H1 (cell line): ENCODE results near the gene HOXC5. TPM values are rescaled to one million over a fixed set of nuclear protein-coding genes. Genes with fewer than 3 reads are reported as not detected.

ENCODE experiments used
- CTCF ChIA-PET: fragments of 300-600 bp; sonication (Branson Sonifier 250); formaldehyde crosslinking; loops from one replicate; lab custom pipeline; 2021; ENCODE audit not compliant: partially characterized antibody; lab: Charles Lee
- POLR2A ChIA-PET: fragments of 300-600 bp; sonication (Branson Sonifier 250); formaldehyde crosslinking; loops from one replicate; lab custom pipeline; 2021; ENCODE audit warnings: inconsistent platforms; ENCODE audit not compliant: partially characterized antibody; lab: Charles Lee
- DNase-seq, 2 experiments: peaks; one replicate each; pipeline versions ENCODE4 v3.0.0 to v3.0.0-alpha.2; 2010 to 2022; ENCODE audit warnings: low spot score in 2 of 2, low read depth in 1 of 2, mixed read lengths in 1 of 2
- FAIRE-seq: peaks from 2 replicates; lab custom pipeline; 2011; peaks lifted over from hg19 to GRCh38; lab: Jason Lieb, UNC
- H2AFZ ChIP-seq: 2 replicates; pipeline ENCODE4 v1.8.1; 2012; ENCODE audit warnings: low read length, inconsistent platforms
- H2AK5ac ChIP-seq: 2 replicates; pipeline ENCODE4 v1.6.1; 2013; ENCODE audit warnings: low read depth, low read length
- H2BK120ac ChIP-seq: replicated peaks from 2 replicates; pipeline ENCODE3; 2013; ENCODE audit warnings: low read depth, low read length, inconsistent platforms
- H2BK12ac ChIP-seq: 2 replicates; pipeline ENCODE4 v1.6.1; 2013; ENCODE audit warnings: low read depth, low read length
- H2BK15ac ChIP-seq: 2 replicates; pipeline ENCODE4 v1.6.1; 2013; ENCODE audit warnings: low read length
- H2BK20ac ChIP-seq: 2 replicates; pipeline ENCODE4 v1.6.1; 2013; ENCODE audit warnings: low read length
- H2BK5ac ChIP-seq: 2 replicates; pipeline ENCODE4 v1.6.1; 2013; ENCODE audit warnings: low read depth, low read length
- H3K14ac ChIP-seq: 2 replicates; pipeline ENCODE4 v1.6.1; 2013; ENCODE audit warnings: inconsistent platforms; ENCODE audit not compliant: insufficient read length
- H3K18ac ChIP-seq: 2 replicates; pipeline ENCODE4 v1.6.1; 2013; ENCODE audit warnings: low read length; ENCODE audit errors: extremely low read depth
- H3K23ac ChIP-seq: 2 replicates; pipeline ENCODE4 v1.6.1; 2013; ENCODE audit warnings: inconsistent platforms; ENCODE audit not compliant: insufficient read length
- H3K23me2 ChIP-seq: 2 replicates; pipeline ENCODE4 v1.6.1; 2013; ENCODE audit warnings: low read depth, low read length
- H3K27ac ChIP-seq: 2 replicates; pipeline ENCODE4 v1.6.1; 2011; ENCODE audit warnings: low read depth, low read length, inconsistent platforms
- H3K27me3 ChIP-seq, 4 experiments: replicated peaks in 1 of 4; 1 replicate in 1 of 4; 2 replicates in 3 of 4; pipeline versions ENCODE4 v1.6.1 to v1.8.1; 2011 to 2013; ENCODE audit warnings: low read length in 3 of 4, mild to moderate bottlenecking in 3 of 4, inconsistent platforms in 2 of 4, mixed read lengths in 2 of 4, moderate library complexity in 1 of 4; ENCODE audit not compliant: control insufficient read depth in 3 of 4, insufficient read depth in 3 of 4; ENCODE audit errors: extremely low read depth in 1 of 4
- H3K36me3 ChIP-seq, 4 experiments: 2 replicates each; pipeline versions ENCODE4 v1.6.1 to v1.8.1; 2011 to 2013; ENCODE audit warnings: mild to moderate bottlenecking in 4 of 4, low read length in 3 of 4, moderate library complexity in 2 of 4, control low read depth in 1 of 4, inconsistent platforms in 1 of 4; ENCODE audit not compliant: insufficient read depth in 4 of 4, control insufficient read depth in 2 of 4
- H3K4ac ChIP-seq: replicated peaks from 2 replicates; pipeline ENCODE3; 2013; ENCODE audit warnings: low read length, low read depth, mixed read lengths, inconsistent platforms; ENCODE audit not compliant: insufficient read length
- H3K4me1 ChIP-seq, 4 experiments: replicated peaks in 1 of 4; 1 replicate in 1 of 4; 2 replicates in 3 of 4; pipeline versions ENCODE4 v1.6.1 to v1.8.1; 2011 to 2013; ENCODE audit warnings: low read length in 3 of 4, inconsistent platforms in 2 of 4, mixed read lengths in 1 of 4; ENCODE audit not compliant: insufficient read depth in 4 of 4, control insufficient read depth in 3 of 4
- H3K4me2 ChIP-seq, 2 experiments: 2 replicates each; pipeline versions ENCODE4 v1.6.1 to v1.8.1; 2011 to 2013; ENCODE audit warnings: low read depth in 2 of 2, low read length in 2 of 2, control low read depth in 1 of 2, inconsistent platforms in 1 of 2, mild to moderate bottlenecking in 1 of 2; ENCODE audit not compliant: insufficient read depth in 1 of 2
- H3K4me3 ChIP-seq, 4 experiments: fragments of 200-600, 300-600 bp in 1 of 4; sonication (generic), shearing (Covaris generic), sonication (Bioruptor Twin) in 1 of 4; 2 replicates each; pipeline versions ENCODE4 v1.5.1 to v1.8.1; 2011 to 2016; ENCODE audit warnings: low read length in 4 of 4, low read depth in 3 of 4, control low read depth in 2 of 4, inconsistent platforms in 2 of 4, mild to moderate bottlenecking in 2 of 4, mixed read lengths in 1 of 4, moderate library complexity in 1 of 4; ENCODE audit not compliant: insufficient read depth in 2 of 4; ENCODE audit errors: extremely low read depth in 1 of 4
- H3K56ac ChIP-seq: replicated peaks from 2 replicates; pipeline ENCODE3; 2013; ENCODE audit warnings: low read depth, mild to moderate bottlenecking, mixed read lengths, low read length, inconsistent platforms; ENCODE audit not compliant: insufficient read length
- H3K79me1 ChIP-seq: 2 replicates; pipeline ENCODE4 v1.6.1; 2013; ENCODE audit warnings: low read depth, low read length, control low read depth
- H3K79me2 ChIP-seq, 2 experiments: 2 replicates each; pipeline versions ENCODE4 v1.6.1 to v1.8.1; 2012 to 2013; ENCODE audit warnings: low read length in 2 of 2, mild to moderate bottlenecking in 2 of 2, inconsistent platforms in 1 of 2; ENCODE audit not compliant: insufficient read depth in 2 of 2, control insufficient read depth in 1 of 2
- H3K9ac ChIP-seq, 4 experiments: replicated peaks in 1 of 4; 1 replicate in 1 of 4; 2 replicates in 3 of 4; pipeline versions ENCODE4 v1.6.1 to v1.8.1; 2011 to 2013; ENCODE audit warnings: low read depth in 3 of 4, low read length in 3 of 4, control low read depth in 2 of 4, mild to moderate bottlenecking in 2 of 4, moderate library complexity in 2 of 4, inconsistent platforms in 1 of 4; ENCODE audit errors: extremely low read depth in 1 of 4
- H3K9me3 ChIP-seq, 2 experiments: 2 replicates each; pipeline versions ENCODE4 v1.6.1 to v1.8.1; 2012 to 2013; ENCODE audit warnings: mild to moderate bottlenecking in 2 of 2, moderate library complexity in 2 of 2, control low read depth in 1 of 2, inconsistent platforms in 1 of 2, low read depth in 1 of 2, low read length in 1 of 2, mixed read lengths in 1 of 2; ENCODE audit not compliant: insufficient read depth in 2 of 2
- H4K20me1 ChIP-seq, 2 experiments: replicated peaks in 1 of 2; 2 replicates each; pipeline versions ENCODE3 to v1.8.1; 2011 to 2013; ENCODE audit warnings: inconsistent platforms in 2 of 2, low read length in 2 of 2, mild to moderate bottlenecking in 1 of 2; ENCODE audit not compliant: insufficient read depth in 2 of 2, control insufficient read depth in 1 of 2
- H4K5ac ChIP-seq: 2 replicates; pipeline ENCODE4 v1.6.1; 2013; ENCODE audit warnings: low read length, low read depth, mixed read lengths, inconsistent platforms; ENCODE audit not compliant: insufficient read length
- H4K8ac ChIP-seq: 2 replicates; pipeline ENCODE4 v1.8.0; 2013; ENCODE audit warnings: mild to moderate bottlenecking, moderate library complexity, low read length, inconsistent platforms; ENCODE audit not compliant: insufficient read depth; ENCODE audit errors: extremely low read depth
- H4K91ac ChIP-seq: replicated peaks from 2 replicates; pipeline ENCODE3; 2013; ENCODE audit warnings: low read length, mixed read lengths, inconsistent platforms; ENCODE audit not compliant: insufficient read length
- TCF12 ChIP-seq: IDR thresholded peaks from 2 replicates; pipeline ENCODE4 v1.6.1; 2011; ENCODE audit warnings: low read depth, mild to moderate bottlenecking, low read length
- WGBS, 2 experiments: shearing (Covaris generic) in 1 of 2; methylation state at CpG; one replicate each; pipeline versions ENCODE4 v1.1.6 to v1.1.7; 2013 to 2015; ENCODE audit warnings: low lambda C conversion rate in 2 of 2, mixed read lengths in 2 of 2, inconsistent platforms in 1 of 2, low coverage in 1 of 2, missing lambda C conversion rate in 1 of 2; ENCODE audit not compliant: insufficient replicate concordance in 2 of 2, insufficient coverage in 1 of 2, insufficient read length in 1 of 2; ENCODE audit errors: extremely low coverage in 1 of 2, missing lambda C conversion rate in 1 of 2; 5-methylcytosine and 5-hydroxymethylcytosine counted together
- polyA plus RNA-seq, 7 experiments: library from polyadenylated mRNA; depleted of rRNA in 3 of 7; stranded (reverse) in 5 of 7; unstranded in 2 of 7; fragments of >200 nt in 5 of 7; fragments of 200-250 nt in 2 of 7; gene quantifications; 1 replicate in 5 of 7; 2 replicates in 1 of 7; 4 replicates in 1 of 7; pipeline versions ENCODE4 v1.2.1 to v1.2.3, GENCODE V29; 2011 to 2013; ENCODE audit warnings: missing spikeins in 2 of 7, mixed read lengths in 2 of 7
- total RNA-seq: library from RNA; stranded (reverse); fragmentation: NEBNext Ultra II Directional; extraction: Animal tissue kit (Norgen Biotek cat#: 25700); gene quantifications from 2 replicates; pipeline ENCODE4 v1.2.1, GENCODE V29; 2021

HOXC5 gene
- total and polyA plus RNA-seq, 2 of the 8 experiments (the other 6 are each of a cell fraction or from before 2014, with no cell fraction given): not detected

- Histone ChIP-seq H3K36me3 (peaks cover 0 to 10% (median 0%) of the 10 kb centered on the region in 4 experiments; a peak in 1 of 8 replicates), H2AK5ac (no peak overlapping the region), H3K23ac (no peak overlapping the region), H3K4me3 (no peak overlapping the region), H3K18ac (no peak overlapping the region), H3K9me3 (peaks cover 0 to 9% of the 10 kb centered on the region in 2 experiments; a peak in 1 of 4 replicates), H2BK5ac (no peak overlapping the region), H4K5ac (no peak overlapping the region), H3K56ac (no peak overlapping the region), H2BK120ac (no peak overlapping the region), H2BK15ac (no peak overlapping the region), H4K8ac (no peak overlapping the region), H3K4me2 (no peak overlapping the region), H3K79me2 (no peaks in the 10 kb centered on the region), H2BK12ac (no peak overlapping the region), H3K23me2 (no peaks in the 10 kb centered on the region), H4K91ac (no peak overlapping the region), H3K9ac (no peak overlapping the region), H2BK20ac (no peak overlapping the region), H3K79me1 (no peaks in the 10 kb centered on the region), H2AFZ (no peak overlapping the region), H3K14ac (no peak overlapping the region), H4K20me1 (peaks cover 16 to 40% of the 10 kb centered on the region in 2 experiments), H3K4ac (no peak overlapping the region), H3K27me3 (peaks cover 95 to 99% (median 97%) of the 10 kb centered on the region in 4 experiments), H3K27ac (no peak overlapping the region), H3K4me1 (peaks cover 0 to 6% (median 3%) of the 10 kb centered on the region in 4 experiments; a peak in 3 of 7 replicates)
- no peak for TF ChIP-seq TCF12
- DNase-seq (no peak), FAIRE-seq (no peak)
- ChIA-PET POLR2A (interaction anchor here (1.2 to 1.4 kb wide), 3 partner anchors 10 to 16 kb away, joined by 3 to 4 read pairs (median 3); partner anchors contain the start of gene HOXC11), CTCF (interaction anchor here (0.5 to 5.8 kb wide), 27 partner anchors 8 to 471 kb away, joined by 3 to 91 read pairs (median 4); partner anchors contain the start of genes HOXC11, HOXC12, HOXC13 and HOXC5)
- WGBS, 2 experiments: 5% methylated on average over 5 of the region's 5 CpGs; no CpG with 5 or more reads in 1 of the 2 experiments
These were observed 44.2 kb upstream of the HOXC5 start for GRCh38 chr12:53988541-53989226.
